Eye (tissue), 1 donor: ENCODE data around the gene NUP188.

ENCODE experiments used
- DNase-seq: peaks from one replicate; pipeline ENCODE4 v3.0.0-alpha.2; 2015

The NUP188 gene

GRCh38 chr9:129008986-129009583 is 61.6 kb downstream of the NUP188 start:
- DNase-seq: no peak

- DNase-seq: no peak
Measured at GRCh38 chr9:129009584-129010141, 62.2 kb downstream of the NUP188 start.

GRCh38 chr9:129010267-129010975 is 62.9 kb downstream of the NUP188 start:
- DNase-seq: no peak

- no peak for DNase-seq
Measured at GRCh38 chr9:129011170-129011569, 63.7 kb downstream of the NUP188 start.

GRCh38 chr9:129011761-129012181 is 64.3 kb downstream of the NUP188 start:
- peak; percentile 46 for DNase-seq

GRCh38 chr9:129012343-129012742 is 64.8 kb downstream of the NUP188 start:
- DNase-seq: peak; percentile 36

- no peak for DNase-seq
Measured at GRCh38 chr9:129012893-129013448, 65.5 kb downstream of the NUP188 start.

GRCh38 chr9:129013674-129014073 is 66.2 kb downstream of the NUP188 start:
- no peak for DNase-seq

GRCh38 chr9:129014124-129014523 is 66.6 kb downstream of the NUP188 start:
- DNase-seq: no peak

GRCh38 chr9:129014608-129015007 is 67.1 kb downstream of the NUP188 start:
- DNase-seq: no peak

- no peak for DNase-seq
Measured at GRCh38 chr9:129021091-129021490, 73.6 kb downstream of the NUP188 start.

- DNase-seq: no peak
Measured at GRCh38 chr9:129022037-129022436, 74.5 kb downstream of the NUP188 start.

- DNase-seq: peak; percentile 70
Measured at GRCh38 chr9:129023036-129023907, 75.8 kb downstream of the NUP188 start.

- DNase-seq: no peak
Measured at GRCh38 chr9:129023908-129024233, 76.4 kb downstream of the NUP188 start.

- DNase-seq: peak; percentile 72
Measured at GRCh38 chr9:129026442-129027223, 79.1 kb downstream of the NUP188 start.

GRCh38 chr9:129027224-129027684 is 79.8 kb downstream of the NUP188 start:
- no peak for DNase-seq

- no peak for DNase-seq
Measured at GRCh38 chr9:129027685-129028191, 80.2 kb downstream of the NUP188 start.

- DNase-seq: peak; percentile 98
Measured at GRCh38 chr9:129028192-129028966, 80.9 kb downstream of the NUP188 start, which contains the start of gene SH3GLB2. SH3GLB2 (minus strand) TSS chr9:129028331; CDS start chr9:129028154, 177 bp downstream.

GRCh38 chr9:129030191-129030590 is 82.7 kb downstream of the NUP188 start:
- no peak for DNase-seq

GRCh38 chr9:129031514-129031913 is 84.0 kb downstream of the NUP188 start:
- no peak for DNase-seq
